AG09319 (cell line): ENCODE data around the gene CRABP1.

ENCODE experiments used
- DNase-seq: peaks from one replicate; pipeline ENCODE4 v3.0.0-alpha.2; 2010; ENCODE audit warnings: low read depth; ENCODE audit errors: extremely low read depth
- CTCF ChIP-seq: IDR thresholded peaks from 2 replicates; pipeline ENCODE4 v1.5.1; 2011; ENCODE audit warnings: low read depth, mild to moderate bottlenecking, inconsistent platforms, low read length, moderate library complexity

CRABP1 gene

GRCh38 chr15:78391781-78392180 is 51.6 kb downstream of the CRABP1 start:
- TF ChIP-seq CTCF = no peak
- no peak for DNase-seq

- no peak for DNase-seq
- TF ChIP-seq CTCF = no peak
Measured at GRCh38 chr15:78392430-78392829, 52.3 kb downstream of the CRABP1 start.

- DNase-seq = no peak
- no peak for TF ChIP-seq CTCF
Measured at GRCh38 chr15:78393137-78393536, 53.0 kb downstream of the CRABP1 start.

- DNase-seq = no peak
- TF ChIP-seq CTCF = no peak
Measured at GRCh38 chr15:78394026-78394425, 53.9 kb downstream of the CRABP1 start.

- no peak for DNase-seq
- no peak for TF ChIP-seq CTCF
Measured at GRCh38 chr15:78394981-78395616, 54.9 kb downstream of the CRABP1 start.

- no peak for TF ChIP-seq CTCF
Measured at GRCh38 chr15:78396186-78396814, 56.1 kb downstream of the CRABP1 start.

GRCh38 chr15:78396976-78397375 is 56.8 kb downstream of the CRABP1 start:
- peak; percentile 66 for TF ChIP-seq CTCF
- DNase-seq = peak; percentile 75

More at GRCh38 chr15:78396186-78396814, 56.1 kb downstream of the CRABP1 start:
- DNase-seq = no peak
